A673 (cell line): ENCODE measurements around the gene MAN1C1. TPM values are rescaled to one million over a fixed set of nuclear protein-coding genes. Genes with fewer than 3 reads are reported as not detected.

Experiments used
- BruUV-seq: library from RNA; stranded (reverse); fragments of 400-500 nt; replicated peaks from 2 replicates; lab custom pipeline; 2021; lab: Mats Ljungman, UMichigan
- CTCF ChIA-PET: fragments of 300-600 bp; sonication (Branson Sonifier 250); formaldehyde crosslinking; loops from one replicate; lab custom pipeline; 2022; ENCODE audit warnings: antibody characterized with exemption; lab: Charles Lee
- POLR2A ChIA-PET: fragments of 300-600 bp; sonication (Branson Sonifier 250); formaldehyde crosslinking; loops from one replicate; lab custom pipeline; 2022; ENCODE audit warnings: antibody characterized with exemption; ENCODE audit not compliant: low non-redundant PET; lab: Charles Lee
- DNase-seq: peaks from one replicate; pipeline ENCODE4 v3.0.0-alpha.2; 2015; ENCODE audit warnings: low spot score
- H3K27ac ChIP-seq: fragments of 200-600 bp; sonication (generic); 2 replicates; pipeline ENCODE4 v1.5.1; 2016; ENCODE audit warnings: mixed run types, low read depth, mild to moderate bottlenecking, mixed read lengths, antibody characterized with exemption, low read length; ENCODE audit not compliant: poor library complexity, severe bottlenecking
- H3K27me3 ChIP-seq: fragments of 200-600 bp; sonication (generic); replicated peaks from 2 replicates; pipeline ENCODE4 v1.6.1; 2017; ENCODE audit warnings: mixed run types, low read depth, mild to moderate bottlenecking, mixed read lengths, antibody characterized with exemption, low read length; ENCODE audit not compliant: insufficient read depth, poor library complexity
- H3K36me3 ChIP-seq: fragments of 200-600 bp; sonication (generic); 2 replicates; pipeline ENCODE4 v1.6.1; 2016; ENCODE audit warnings: mixed run types, mild to moderate bottlenecking, mixed read lengths, antibody characterized with exemption, low read length; ENCODE audit not compliant: insufficient read depth, poor library complexity, severe bottlenecking
- H3K4me1 ChIP-seq: fragments of 200-600 bp; sonication (generic); 2 replicates; pipeline ENCODE4 v1.6.1; 2017; ENCODE audit warnings: mixed run types, mild to moderate bottlenecking, mixed read lengths, antibody characterized with exemption, low read length; ENCODE audit not compliant: insufficient read depth, poor library complexity, severe bottlenecking
- H3K4me3 ChIP-seq: fragments of 200-600 bp; sonication (generic); 2 replicates; pipeline ENCODE4 v1.5.1; 2016; ENCODE audit warnings: low read depth, mixed run types, mild to moderate bottlenecking, mixed read lengths, low read length; ENCODE audit not compliant: poor library complexity, severe bottlenecking
- H3K9me3 ChIP-seq: fragments of 200-600 bp; sonication (generic); 2 replicates; pipeline ENCODE4 v1.6.1; 2016; ENCODE audit warnings: mixed run types, low read depth, mild to moderate bottlenecking, mixed read lengths, antibody characterized with exemption, low read length; ENCODE audit not compliant: poor library complexity, severe bottlenecking
- CTCF ChIP-seq: fragments of 300-800, 200-600 bp; sonication (generic); conservative IDR thresholded peaks from 2 replicates; pipeline ENCODE4 v1.5.1; 2017; ENCODE audit warnings: low read depth, mild to moderate bottlenecking, antibody characterized with exemption, low read length, moderate library complexity, mixed read lengths
- EZH2 ChIP-seq: fragments of 200-600 bp; sonication (generic); IDR thresholded peaks from 2 replicates; pipeline ENCODE4 v1.6.1; 2017; ENCODE audit warnings: borderline replicate concordance, low read depth, mild to moderate bottlenecking, mixed read lengths, antibody characterized with exemption, low read length; ENCODE audit not compliant: poor library complexity, severe bottlenecking
- intact Hi-C: fragments of 100-400 bp; cut with micrococcal nuclease; formaldehyde crosslinking; loops from one replicate; pipeline ENCODE4 v1.10.0; 2022; ENCODE audit not compliant: unreplicated experiment
- total RNA-seq: library from RNA; stranded (reverse); gene quantifications from 2 replicates; pipeline ENCODE4 v1.2.3, GENCODE V29; 2021

Gene MAN1C1
- total RNA-seq, 1 experiment from 2014 or later = 0.21 TPM

- Histone ChIP-seq H3K36me3 (no peaks in the 10 kb centered on the region), H3K27ac (no peak overlapping the region), H3K27me3 (peaks cover 4% of the 10 kb centered on the region), H3K9me3 (no peaks in the 10 kb centered on the region), H3K4me1 (no peaks in the 10 kb centered on the region), H3K4me3 (no peak overlapping the region)
- no TSS peak for BruUV-seq
- CTCF ChIA-PET = no interaction called here
- no peak for TF ChIP-seq EZH2
- TF ChIP-seq CTCF = no peak
- intact Hi-C loops = no loop called here
- POLR2A ChIA-PET = no interaction called here
- no peak for DNase-seq
Measured at GRCh38 chr1:25654109-25654660, 37.6 kb downstream of the MAN1C1 start.

- ChIA-PET CTCF (no interaction called here), POLR2A (no interaction called here)
Measured at GRCh38 chr1:25657121-25657882, 40.7 kb downstream of the MAN1C1 start.

More at GRCh38 chr1:25657121-25657882, 40.7 kb downstream of the MAN1C1 start:
- H3K36me3 ChIP-seq = no peaks in the 10 kb centered on the region
- H3K27me3 ChIP-seq = peaks cover 4% of the 10 kb centered on the region
- no peak overlapping the region for H3K4me3 ChIP-seq
- no TSS peak for BruUV-seq
- TF ChIP-seq CTCF = no peak
- TF ChIP-seq EZH2 = no peak
- no peak overlapping the region for H3K27ac ChIP-seq
- H3K9me3 ChIP-seq = no peaks in the 10 kb centered on the region
- no peak for DNase-seq
- H3K4me1 ChIP-seq = no peaks in the 10 kb centered on the region
- intact Hi-C loops = no loop called here
